Keratinocyte (primary cell): Measurements from ENCODE around the gene CHD3. TPM values are rescaled to one million over a fixed set of nuclear protein-coding genes. Genes with fewer than 3 reads are reported as not detected.

Source experiments
- DNase-seq: peaks from one replicate; pipeline ENCODE4 v3.0.0-alpha.2; 2011; ENCODE audit warnings: low read depth, missing footprints, low spot score
- FAIRE-seq: peaks from 2 replicates; lab custom pipeline; 2011; peaks lifted over from hg19 to GRCh38; lab: Jason Lieb, UNC
- H2AFZ ChIP-seq: 2 replicates; pipeline ENCODE4 v1.6.0; 2012; ENCODE audit warnings: low read length, control low read depth, inconsistent platforms; ENCODE audit not compliant: control insufficient read depth
- H3K27ac ChIP-seq: 2 replicates; pipeline ENCODE4 v1.5.1; 2011; ENCODE audit warnings: low read length; ENCODE audit not compliant: control insufficient read depth, insufficient read depth
- H3K27me3 ChIP-seq: 3 replicates; pipeline ENCODE4 v1.6.0; 2011; ENCODE audit warnings: low read length; ENCODE audit not compliant: control insufficient read depth, insufficient read depth; ENCODE audit errors: extremely low read depth
- H3K36me3 ChIP-seq, 2 experiments: 2 replicates in 1 of 2; 3 replicates in 1 of 2; pipeline ENCODE4 v1.5.1; 2011; ENCODE audit warnings: low read length in 2 of 2, mild to moderate bottlenecking in 1 of 2; ENCODE audit not compliant: control insufficient read depth in 2 of 2, insufficient read depth in 2 of 2; ENCODE audit errors: extremely low read depth in 1 of 2
- H3K4me1 ChIP-seq: 3 replicates; pipeline ENCODE4 v1.5.1; 2011; ENCODE audit warnings: low read length; ENCODE audit not compliant: control insufficient read depth, insufficient read depth; ENCODE audit errors: extremely low read depth
- H3K4me2 ChIP-seq: 3 replicates; pipeline ENCODE4 v1.6.0; 2011; ENCODE audit warnings: low read depth, low read length; ENCODE audit not compliant: control insufficient read depth, insufficient read depth; ENCODE audit errors: extremely low read depth
- H3K4me3 ChIP-seq, 3 experiments: fragments of 200-600 bp in 1 of 3; sonication (generic) in 1 of 3; 2 replicates in 2 of 3; 3 replicates in 1 of 3; pipeline ENCODE4 v1.5.1; 2011 to 2016; ENCODE audit warnings: low read length in 3 of 3, mild to moderate bottlenecking in 3 of 3, control low read depth in 2 of 3, inconsistent platforms in 1 of 3, low read depth in 1 of 3, mixed read lengths in 1 of 3, mixed run types in 1 of 3, moderate library complexity in 1 of 3; ENCODE audit not compliant: control insufficient read depth in 2 of 3, insufficient read depth in 2 of 3; ENCODE audit errors: extremely low read depth in 1 of 3
- H3K79me2 ChIP-seq: 2 replicates; pipeline ENCODE4 v1.6.0; 2012; ENCODE audit warnings: low read length; ENCODE audit not compliant: control insufficient read depth, insufficient read depth
- H3K9ac ChIP-seq: 3 replicates; pipeline ENCODE4 v1.6.0; 2011; ENCODE audit warnings: low read length; ENCODE audit not compliant: control insufficient read depth, insufficient read depth; ENCODE audit errors: extremely low read depth
- H3K9me1 ChIP-seq: 3 replicates; pipeline ENCODE4 v1.6.0; 2011; ENCODE audit warnings: low read length; ENCODE audit not compliant: control insufficient read depth, insufficient read depth; ENCODE audit errors: extremely low read depth
- H3K9me3 ChIP-seq: 2 replicates; pipeline ENCODE4 v1.5.1; 2012; ENCODE audit warnings: low read depth, low read length; ENCODE audit not compliant: control insufficient read depth
- H4K20me1 ChIP-seq: 3 replicates; pipeline ENCODE4 v1.6.0; 2011; ENCODE audit warnings: low read length; ENCODE audit not compliant: control insufficient read depth, insufficient read depth; ENCODE audit errors: extremely low read depth
- CTCF ChIP-seq, 3 experiments: IDR thresholded peaks in 1 of 3; conservative IDR thresholded peaks in 1 of 3; optimal IDR thresholded peaks in 1 of 3; 2 replicates in 2 of 3; 3 replicates in 1 of 3; pipeline versions ENCODE3 to v1.5.1; 2011; ENCODE audit warnings: low read length in 3 of 3, mild to moderate bottlenecking in 3 of 3, moderate library complexity in 2 of 3, control low read depth in 1 of 3, inconsistent platforms in 1 of 3; ENCODE audit not compliant: insufficient read depth in 2 of 3; ENCODE audit errors: extremely low read depth in 1 of 3
- EZH2 ChIP-seq: IDR thresholded peaks from one replicate; pipeline ENCODE4 v1.6.1; 2012; ENCODE audit warnings: inconsistent platforms, mild to moderate bottlenecking, low read length, moderate library complexity
- dilution Hi-C: fragments of 300-500 bp; cut with MboI; formaldehyde crosslinking; loops from one replicate; pipeline ENCODE4 v1.7.0; 2020; ENCODE audit warnings: low sequenced_read_pairs; ENCODE audit not compliant: extremely low pct_ligation_motif_present
- polyA plus RNA-seq, 5 experiments: library from polyadenylated mRNA; depleted of rRNA in 3 of 5; stranded (reverse) in 3 of 5; stranded (forward) in 1 of 5; unstranded in 1 of 5; fragments of >200 nt; gene quantifications; 1 replicate in 1 of 5; 2 replicates in 3 of 5; 3 replicates in 1 of 5; pipeline versions ENCODE4 v1.2.1 to v1.2.3, GENCODE V29; 2011 to 2012; ENCODE audit warnings: missing spikeins in 2 of 5, low read depth in 1 of 5, low replicate concordance in 1 of 5

CHD3 gene
- polyA plus RNA-seq, 1 donor (not counting 4 experiments of a cell fraction or from before 2014, with no cell fraction given), result 30.1 TPM

- dilution Hi-C loops, result no loop called here
- Histone ChIP-seq H3K9ac (no peak overlapping the region), H3K27ac (no peak overlapping the region), H3K4me1 (peaks cover 37% of the 10 kb centered on the region), H3K4me3 (no peak overlapping the region), H4K20me1 (peaks cover 8% of the 10 kb centered on the region), H3K4me2 (no peak overlapping the region), H3K79me2 (peaks cover 25% of the 10 kb centered on the region), H2AFZ (no peak overlapping the region), H3K36me3 (peaks cover 27 to 35% of the 10 kb centered on the region in 2 experiments), H3K9me1 (no peaks in the 10 kb centered on the region), H3K9me3 (no peaks in the 10 kb centered on the region), H3K27me3 (no peaks in the 10 kb centered on the region)
- DNase-seq (no peak), FAIRE-seq (no peak)
- TF ChIP-seq CTCF (optimal IDR thresholded peaks at IDR 0.05 in 1 of 3, IDR thresholded peaks at IDR 0.05 in 1 of 3, conservative IDR thresholded peaks at IDR 0.05 in 1 of 3; ENCODE audit: extremely low read depth in 1 of 3, insufficient read depth in 2 of 3, low read length in 3 of 3) (no peak), EZH2 (no peak)
Observed at GRCh38 chr17:7853691-7854038, 34.9 kb upstream of the CHD3 start.

- Histone ChIP-seq H3K4me3 (no peak overlapping the region), H3K9me1 (no peaks in the 10 kb centered on the region), H4K20me1 (peaks cover 8% of the 10 kb centered on the region), H3K4me2 (no peak overlapping the region), H3K36me3 (peaks cover 27 to 35% of the 10 kb centered on the region in 2 experiments), H2AFZ (no peak overlapping the region), H3K9ac (no peak overlapping the region), H3K9me3 (no peaks in the 10 kb centered on the region), H3K27me3 (no peaks in the 10 kb centered on the region), H3K4me1 (peaks cover 43% of the 10 kb centered on the region), H3K27ac (no peak overlapping the region), H3K79me2 (peaks cover 28% of the 10 kb centered on the region)
- dilution Hi-C loops, result no loop called here
- DNase-seq (no peak), FAIRE-seq (no peak)
- TF ChIP-seq CTCF (optimal IDR thresholded peaks at IDR 0.05 in 1 of 3, IDR thresholded peaks at IDR 0.05 in 1 of 3, conservative IDR thresholded peaks at IDR 0.05 in 1 of 3; ENCODE audit: extremely low read depth in 1 of 3, insufficient read depth in 2 of 3, low read length in 3 of 3) (no peak), EZH2 (no peak)
Observed at GRCh38 chr17:7854078-7854777, 34.4 kb upstream of the CHD3 start.
